Neuron (in vitro differentiated cells): ENCODE measurements around the gene SRCAP.

ENCODE experiments used
- H2AFZ ChIP-seq: one replicate; pipeline ENCODE4 v1.6.1; 2013; ENCODE audit warnings: low read depth, mild to moderate bottlenecking, inconsistent platforms, low read length, moderate library complexity
- H3K27me3 ChIP-seq: one replicate; pipeline ENCODE4 v1.6.1; 2013; ENCODE audit warnings: low read length; ENCODE audit not compliant: insufficient read depth
- H3K36me3 ChIP-seq: one replicate; pipeline ENCODE4 v1.6.1; 2013; ENCODE audit warnings: low read length; ENCODE audit not compliant: insufficient read depth
- H3K4me1 ChIP-seq: one replicate; pipeline ENCODE4 v1.6.1; 2013; ENCODE audit warnings: low read length; ENCODE audit not compliant: insufficient read depth
- H3K4me3 ChIP-seq: 2 replicates; pipeline ENCODE4 v1.5.1; 2013; ENCODE audit warnings: mild to moderate bottlenecking, low read length, moderate library complexity
- H3K9me3 ChIP-seq: one replicate; pipeline ENCODE4 v1.6.1; 2013; ENCODE audit warnings: low read length

Gene SRCAP

GRCh38 chr16:30764086-30764485 is 65.1 kb downstream of the SRCAP start:
- Histone ChIP-seq H3K4me1 (peaks cover 24% of the 10 kb centered on the region), H3K36me3 (peaks cover 74% of the 10 kb centered on the region), H2AFZ (no peak overlapping the region), H3K4me3 (no peak overlapping the region), H3K27me3 (no peaks in the 10 kb centered on the region), H3K9me3 (no peaks in the 10 kb centered on the region)

- H3K4me1 ChIP-seq, result peaks cover 24% of the 10 kb centered on the region
- H3K27me3 ChIP-seq, result no peaks in the 10 kb centered on the region
- H3K4me3 ChIP-seq, result no peak overlapping the region
- H2AFZ ChIP-seq, result no peak overlapping the region
- H3K9me3 ChIP-seq, result no peaks in the 10 kb centered on the region
- peaks cover 76% of the 10 kb centered on the region for H3K36me3 ChIP-seq
These were observed 66.0 kb downstream of the SRCAP start for GRCh38 chr16:30764816-30765465.

GRCh38 chr16:30766206-30766932 is 67.4 kb downstream of the SRCAP start:
- Histone ChIP-seq H3K4me1 (peaks cover 12% of the 10 kb centered on the region), H3K36me3 (peaks cover 82% of the 10 kb centered on the region)

GRCh38 chr16:30766933-30767284 is 67.9 kb downstream of the SRCAP start:
- Histone ChIP-seq H2AFZ (no peak overlapping the region), H3K27me3 (no peaks in the 10 kb centered on the region), H3K4me3 (no peak overlapping the region), H3K36me3 (peaks cover 87% of the 10 kb centered on the region), H3K4me1 (peaks cover 12% of the 10 kb centered on the region), H3K9me3 (no peaks in the 10 kb centered on the region)

More at GRCh38 chr16:30766206-30766932, 67.4 kb downstream of the SRCAP start:
- Histone ChIP-seq H2AFZ (no peak overlapping the region), H3K9me3 (no peaks in the 10 kb centered on the region), H3K27me3 (no peaks in the 10 kb centered on the region), H3K4me3 (no peak overlapping the region)

- peaks cover 97% of the 10 kb centered on the region for H3K36me3 ChIP-seq
- H3K9me3 ChIP-seq, result no peaks in the 10 kb centered on the region
- H3K4me3 ChIP-seq, result no peak overlapping the region
- no peak overlapping the region for H2AFZ ChIP-seq
- H3K4me1 ChIP-seq, result peaks cover 7% of the 10 kb centered on the region
- no peaks in the 10 kb centered on the region for H3K27me3 ChIP-seq
These were observed 68.9 kb downstream of the SRCAP start for GRCh38 chr16:30767767-30768465.

GRCh38 chr16:30768583-30769181 is 69.7 kb downstream of the SRCAP start:
- Histone ChIP-seq H2AFZ (no peak overlapping the region), H3K36me3 (peaks cover 98% of the 10 kb centered on the region), H3K4me3 (no peak overlapping the region), H3K27me3 (no peaks in the 10 kb centered on the region), H3K4me1 (no peaks in the 10 kb centered on the region), H3K9me3 (no peaks in the 10 kb centered on the region)

- H3K36me3 ChIP-seq, result peaks cover 96% of the 10 kb centered on the region
These were observed 70.6 kb downstream of the SRCAP start for GRCh38 chr16:30769379-30770089.

GRCh38 chr16:30771726-30772125 is 72.8 kb downstream of the SRCAP start:
- no peak overlapping the region for H2AFZ ChIP-seq
- no peaks in the 10 kb centered on the region for H3K9me3 ChIP-seq
- no peaks in the 10 kb centered on the region for H3K27me3 ChIP-seq
- peaks cover 11% of the 10 kb centered on the region for H3K4me1 ChIP-seq
- no peak overlapping the region for H3K4me3 ChIP-seq
- H3K36me3 ChIP-seq, result peaks cover 74% of the 10 kb centered on the region

More at GRCh38 chr16:30769379-30770089, 70.6 kb downstream of the SRCAP start:
- H3K4me1 ChIP-seq, result peaks cover 3% of the 10 kb centered on the region
- H2AFZ ChIP-seq, result no peak overlapping the region
- no peak overlapping the region for H3K4me3 ChIP-seq
- no peaks in the 10 kb centered on the region for H3K27me3 ChIP-seq
- no peaks in the 10 kb centered on the region for H3K9me3 ChIP-seq

GRCh38 chr16:30773826-30774225 is 74.9 kb downstream of the SRCAP start:
- Histone ChIP-seq H3K4me1 (peaks cover 21% of the 10 kb centered on the region), H2AFZ (no peak overlapping the region), H3K9me3 (no peaks in the 10 kb centered on the region), H3K4me3 (no peak overlapping the region), H3K27me3 (no peaks in the 10 kb centered on the region), H3K36me3 (peaks cover 53% of the 10 kb centered on the region)

- H3K9me3 ChIP-seq, result no peaks in the 10 kb centered on the region
- H2AFZ ChIP-seq, result no peak overlapping the region
- peaks cover 46% of the 10 kb centered on the region for H3K36me3 ChIP-seq
- H3K4me1 ChIP-seq, result peaks cover 21% of the 10 kb centered on the region
- peak overlapping the region; percentile 82 for H3K4me3 ChIP-seq
- H3K27me3 ChIP-seq, result no peaks in the 10 kb centered on the region
These were observed 75.6 kb downstream of the SRCAP start for GRCh38 chr16:30774367-30775130.

GRCh38 chr16:30775131-30775391 is 76.1 kb downstream of the SRCAP start:
- Histone ChIP-seq H3K4me1 (peaks cover 21% of the 10 kb centered on the region), H3K9me3 (no peaks in the 10 kb centered on the region), H2AFZ (no peak overlapping the region), H3K36me3 (peaks cover 46% of the 10 kb centered on the region), H3K27me3 (no peaks in the 10 kb centered on the region), H3K4me3 (peak overlapping the region; percentile 82)

- no peaks in the 10 kb centered on the region for H3K9me3 ChIP-seq
- H2AFZ ChIP-seq, result no peak overlapping the region
- no peaks in the 10 kb centered on the region for H3K27me3 ChIP-seq
- H3K36me3 ChIP-seq, result peaks cover 45% of the 10 kb centered on the region
- peak overlapping the region; percentile 82 for H3K4me3 ChIP-seq
- H3K4me1 ChIP-seq, result peaks cover 21% of the 10 kb centered on the region
These were observed 76.6 kb downstream of the SRCAP start for GRCh38 chr16:30775392-30776188.
